Cortex of kidney (tissue), 1 donor: ENCODE measurements around the gene EPHA10.
"Not testable (repeated sequence)": the region's sequence is repeated elsewhere in the genome, so short reads cannot be mapped to it uniquely, and the experiment has no call there.

ENCODE experiments used
- DNase-seq: peaks from one replicate; lab custom pipeline; 2025; lab: John Stamatoyannopoulos, UW

EPHA10 gene

GRCh38 chr1:37771440-37771839 lies 6.5 kb upstream of the EPHA10 start:
- not testable (repeated sequence) for DNase-seq

GRCh38 chr1:37767488-37767887 lies 2.6 kb upstream of the EPHA10 start:
- DNase-seq: no peak

- DNase-seq: no peak
Observed at GRCh38 chr1:37765916-37766664, 1.2 kb upstream of the EPHA10 start.

GRCh38 chr1:37764414-37764825 lies 500 bp downstream of the EPHA10 start:
- DNase-seq: no peak

GRCh38 chr1:37763791-37764413 lies 1.0 kb downstream of the EPHA10 start:
- DNase-seq: no peak

- DNase-seq: no peak
Observed at GRCh38 chr1:37762516-37762915, 2.4 kb downstream of the EPHA10 start.

DNA sequence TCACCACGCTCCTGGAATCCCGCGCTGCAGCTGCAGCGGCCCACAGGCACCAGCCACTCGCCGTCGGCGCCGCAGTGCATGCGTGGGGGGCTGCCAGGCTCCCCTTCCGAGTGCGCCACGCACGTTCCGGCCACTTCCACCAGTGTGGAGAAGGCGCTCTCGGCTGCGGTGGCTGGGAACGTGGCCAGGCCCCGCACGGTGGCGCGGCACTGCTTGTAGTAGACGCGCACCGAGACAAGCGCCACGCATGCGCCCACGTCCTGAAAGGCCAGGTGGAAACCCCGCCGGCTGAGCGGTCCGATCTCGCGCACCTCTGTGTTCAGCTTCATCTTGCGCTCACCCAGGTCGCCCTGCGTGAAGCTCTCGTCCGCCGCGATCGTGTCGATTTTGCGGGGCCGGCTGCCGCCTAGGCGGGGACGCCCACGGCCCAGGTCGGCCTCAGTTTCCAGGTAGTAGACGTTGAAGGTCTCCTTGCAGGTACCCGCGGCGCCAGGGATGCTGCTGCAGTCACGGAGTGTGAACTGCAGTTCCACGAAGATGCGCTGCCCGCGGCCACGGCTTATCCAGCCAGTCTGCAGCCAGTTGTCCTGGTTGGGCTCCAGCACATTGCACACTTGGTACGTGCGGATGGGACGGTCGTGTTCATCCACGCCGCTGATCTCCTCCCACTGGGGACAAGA lies 3.4 kb downstream of the EPHA10 start:
- DNase-seq: no peak

DNA sequence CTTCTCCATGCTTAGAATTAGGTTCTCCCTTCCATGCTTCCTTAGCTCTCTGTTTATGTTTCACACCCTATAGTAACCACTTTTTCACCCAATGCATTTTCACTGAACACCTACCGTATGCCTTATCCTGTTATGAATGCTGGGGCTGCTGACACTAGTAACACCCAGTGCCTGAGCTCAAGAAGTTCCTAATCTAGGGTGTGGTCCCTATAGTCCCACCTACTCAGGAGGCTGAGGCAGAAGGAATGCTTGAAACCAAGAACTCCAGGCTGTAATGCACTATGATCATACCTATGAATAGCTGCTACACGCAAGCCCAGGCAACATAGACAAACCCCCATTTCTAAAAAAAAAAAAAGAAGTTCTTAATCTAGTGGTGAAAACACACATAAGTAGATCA lies 5.5 kb downstream of the EPHA10 start:
- no peak for DNase-seq

GRCh38 chr1:37755951-37756560 lies 8.9 kb downstream of the EPHA10 start:
- no peak for DNase-seq

DNA sequence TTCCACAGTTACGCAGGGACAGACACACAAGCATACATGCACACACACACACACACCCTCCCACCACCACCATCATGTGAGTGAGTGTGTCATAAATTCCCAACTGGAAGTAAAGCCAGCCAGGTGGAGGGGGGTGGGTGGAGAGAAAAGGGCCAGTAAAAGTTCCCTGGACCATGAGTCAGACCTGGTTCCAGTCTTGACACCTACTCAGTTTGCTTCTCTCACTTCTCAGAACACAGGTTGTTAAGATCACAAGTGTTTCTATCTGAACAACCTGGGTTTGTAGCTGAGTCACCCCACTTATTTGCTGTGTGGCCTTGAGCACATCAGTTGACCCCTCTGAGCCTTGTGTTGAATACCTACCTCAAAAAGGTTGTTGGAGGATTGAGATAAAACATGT lies 9.6 kb downstream of the EPHA10 start:
- DNase-seq: no peak

- no peak for DNase-seq
Observed at GRCh38 chr1:37753473-37754321, 11.2 kb downstream of the EPHA10 start.

DNA sequence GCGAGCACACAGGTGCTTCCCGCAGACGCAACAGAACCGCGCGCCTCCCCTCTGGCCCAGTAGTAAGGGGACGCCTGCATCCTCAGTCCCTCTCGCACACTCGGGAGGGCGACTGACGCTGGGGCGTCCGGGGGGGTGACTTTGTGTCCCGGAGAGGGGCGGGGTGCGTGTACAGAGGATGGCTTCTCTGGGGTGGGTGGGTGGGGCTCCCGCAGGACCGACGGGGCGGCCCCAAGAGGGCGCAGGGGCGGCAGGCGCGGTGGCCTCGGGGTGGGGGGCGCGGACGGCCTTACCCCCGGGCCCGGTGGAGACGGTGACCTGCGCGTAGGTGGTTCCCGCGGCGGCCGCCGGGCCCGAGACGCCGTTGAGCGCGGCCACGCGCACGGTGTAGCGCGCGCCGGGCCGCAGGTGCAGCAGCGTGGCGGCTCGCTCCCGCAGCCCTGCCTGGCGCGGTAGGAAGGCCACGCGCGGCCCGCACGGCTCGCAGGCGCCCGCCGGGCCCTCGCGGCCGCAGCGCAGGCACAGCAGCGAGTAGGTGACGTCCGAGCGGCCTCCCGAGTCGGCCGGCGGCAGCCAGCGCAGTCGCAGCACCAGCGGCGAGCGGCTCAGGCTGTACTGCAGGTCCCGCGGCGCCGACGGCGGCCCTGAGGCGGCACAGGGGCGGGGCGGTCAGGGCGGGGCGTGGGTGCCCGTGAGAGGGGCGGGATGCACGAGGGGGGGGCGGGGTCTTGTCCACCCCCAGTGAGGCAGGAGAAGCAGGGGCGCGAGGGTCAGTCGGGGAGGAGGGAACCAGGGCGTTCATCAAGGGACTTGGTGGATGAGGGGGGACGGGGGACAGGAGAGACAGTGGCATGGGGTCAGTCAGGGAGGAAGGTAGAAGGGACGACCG lies 12.1 kb downstream of the EPHA10 start:
- no peak for DNase-seq

DNA sequence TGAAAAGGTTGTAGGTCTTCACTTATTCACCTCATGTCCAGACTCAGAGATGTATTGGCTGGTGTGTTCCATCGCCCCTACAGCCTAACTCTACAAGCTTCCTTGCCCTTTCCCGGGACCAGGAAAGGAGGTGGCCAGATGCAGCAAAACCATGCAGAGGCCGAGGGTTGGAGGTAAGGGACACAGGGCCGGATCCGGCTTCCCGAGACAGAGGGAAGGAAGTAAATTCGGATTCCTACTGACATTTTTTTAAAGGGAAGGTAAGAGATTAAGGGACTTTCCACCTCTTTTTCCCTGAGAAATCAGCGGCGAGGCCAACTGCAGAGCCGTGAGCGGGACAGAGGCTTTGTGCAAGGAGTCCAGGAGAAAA lies 12.7 kb downstream of the EPHA10 start:
- DNase-seq: no peak

- no peak for DNase-seq
Observed at GRCh38 chr1:37748565-37748964, 16.4 kb downstream of the EPHA10 start.

GRCh38 chr1:37746806-37747205 lies 18.1 kb downstream of the EPHA10 start:
- no peak for DNase-seq

DNA sequence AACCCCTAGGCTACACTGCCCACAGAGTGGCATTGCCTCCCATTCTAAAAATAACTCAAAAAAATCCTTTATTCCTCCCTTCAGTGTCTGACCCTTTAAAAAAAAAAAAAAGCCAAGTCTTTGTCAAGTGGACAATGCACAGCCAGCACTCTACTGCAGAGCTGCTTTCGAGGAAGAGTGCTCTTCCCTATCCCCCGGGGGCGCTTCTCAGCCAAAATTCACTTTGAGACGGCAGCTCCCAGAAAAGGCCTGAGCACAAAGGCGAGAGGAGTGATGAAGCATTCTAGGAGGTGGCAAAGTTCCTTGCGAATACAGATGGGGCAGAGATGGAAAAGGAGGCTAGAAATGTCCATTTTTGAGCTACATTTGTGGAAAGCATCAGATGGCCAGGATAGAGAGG lies 23.3 kb downstream of the EPHA10 start:
- no peak for DNase-seq

- DNase-seq: no peak
Observed at GRCh38 chr1:37741130-37741529, 23.8 kb downstream of the EPHA10 start.

DNA sequence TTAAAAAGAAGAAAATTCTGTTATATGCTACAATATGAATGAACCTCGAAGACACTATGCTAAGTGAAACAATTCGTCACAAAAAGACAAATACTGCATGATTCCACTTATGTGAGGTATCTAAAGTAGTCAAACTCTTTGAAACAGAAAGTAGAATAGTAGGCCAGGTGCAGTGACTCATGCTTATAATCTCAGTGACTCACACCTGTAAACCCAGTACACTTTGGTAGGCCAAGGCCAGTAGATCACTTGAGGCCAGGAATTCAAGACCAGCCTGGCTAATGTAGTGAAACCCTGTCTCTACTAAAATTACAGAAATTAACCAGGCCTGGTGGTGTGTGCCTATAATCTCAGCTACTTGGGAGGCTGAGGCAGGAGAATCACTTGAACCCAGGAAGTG lies 25.7 kb downstream of the EPHA10 start:
- no peak for DNase-seq

GRCh38 chr1:37738619-37739018 lies 26.3 kb downstream of the EPHA10 start:
- not testable (repeated sequence) for DNase-seq

DNA sequence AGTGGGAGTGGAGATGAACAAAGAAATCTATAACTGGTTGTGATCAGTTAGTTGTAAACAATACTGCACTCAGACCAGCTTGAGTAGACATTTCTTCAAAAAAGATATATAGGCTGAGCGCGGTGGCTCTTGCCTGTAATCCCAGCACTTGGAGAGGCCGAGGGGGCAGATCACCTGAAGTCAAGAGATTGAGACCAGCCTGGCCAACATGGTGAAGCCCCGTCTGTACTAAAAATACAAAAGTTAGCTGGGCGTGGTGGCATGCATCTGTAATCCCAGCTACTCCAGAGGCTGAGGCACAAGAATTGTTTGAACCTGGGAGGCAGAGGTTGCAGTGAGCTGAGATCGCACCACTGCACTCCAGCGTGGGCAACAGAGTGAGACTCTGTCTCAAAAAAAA lies 26.9 kb downstream of the EPHA10 start:
- not testable (repeated sequence) for DNase-seq
